Tibial nerve (tissue), 4 donors: ENCODE results near the gene LAMTOR4. TPM values are rescaled to one million over a fixed set of nuclear protein-coding genes. Genes with fewer than 3 reads are reported as not detected.

Experiments used
- DNase-seq, 2 donors: peaks; one replicate each; pipeline ENCODE4 v3.0.0-alpha.2; 2019; ENCODE audit warnings: low spot score in 2 of 2
- H3K27ac ChIP-seq, 4 donors: fragments of 200-600 bp; sonication (generic) in 3 of 4; one replicate each; pipeline ENCODE4 v1.5.1; 2017 to 2019; ENCODE audit warnings: mild to moderate bottlenecking in 1 of 4
- H3K27me3 ChIP-seq, 2 donors: fragments of 200-600 bp; sonication (generic) in 1 of 2; one replicate each; pipeline versions ENCODE4 v1.5.1 to v1.6.0; 2017 to 2019
- H3K36me3 ChIP-seq, 3 donors: fragments of 200-600 bp; sonication (generic); one replicate each; pipeline ENCODE4 v1.5.1; 2018 to 2019
- H3K4me1 ChIP-seq, 4 donors: fragments of 200-600 bp; sonication (generic) in 3 of 4; one replicate each; pipeline ENCODE4 v1.5.1; 2017 to 2019
- H3K4me3 ChIP-seq, 4 donors: fragments of 200-600 bp; sonication (generic) in 3 of 4; one replicate each; pipeline ENCODE4 v1.5.1; 2017 to 2019; ENCODE audit warnings: mild to moderate bottlenecking in 1 of 4, moderate library complexity in 1 of 4
- H3K9me3 ChIP-seq, 4 donors: fragments of 200-600 bp; sonication (generic) in 3 of 4; one replicate each; pipeline ENCODE4 v1.5.1; 2017 to 2019
- EP300 ChIP-seq, 2 donors: sonication (generic); formaldehyde crosslinking; IDR thresholded peaks; one replicate each; pipeline ENCODE4 v1.6.1; 2017; ENCODE audit warnings: antibody characterized with exemption in 2 of 2, mild to moderate bottlenecking in 1 of 2
- POLR2A ChIP-seq, 2 donors: fragments of 450-650 bp; IDR thresholded peaks; one replicate each; pipeline ENCODE4 v1.6.1; 2017; ENCODE audit warnings: antibody characterized with exemption in 2 of 2, mild to moderate bottlenecking in 2 of 2, moderate library complexity in 2 of 2
- WGBS, 2 donors: methylation state at CpG; one replicate each; pipeline ENCODE4 v1.1.5; 2018; 5-methylcytosine and 5-hydroxymethylcytosine counted together
- total RNA-seq, 4 donors: library from RNA; depleted of rRNA; stranded (reverse); fragments of >200 nt; gene quantifications; one replicate each; pipeline ENCODE4 v1.1.0, GENCODE V29; 2016
- TF ChIP-seq, protein P1 (sequence below), 5 experiments: fragments of 200-600 bp in 3 of 5; fragments of 450-650 bp in 2 of 5; sonication (generic) in 3 of 5; IDR thresholded peaks; one replicate each; pipeline ENCODE4 v1.5.1; 2016 to 2019; ENCODE audit warnings: antibody characterized with exemption in 5 of 5, mild to moderate bottlenecking in 3 of 5, moderate library complexity in 2 of 5

The LAMTOR4 gene
- total RNA-seq, 4 donors from 2014 or later = 226 to 312 (median 252) TPM

DNA sequence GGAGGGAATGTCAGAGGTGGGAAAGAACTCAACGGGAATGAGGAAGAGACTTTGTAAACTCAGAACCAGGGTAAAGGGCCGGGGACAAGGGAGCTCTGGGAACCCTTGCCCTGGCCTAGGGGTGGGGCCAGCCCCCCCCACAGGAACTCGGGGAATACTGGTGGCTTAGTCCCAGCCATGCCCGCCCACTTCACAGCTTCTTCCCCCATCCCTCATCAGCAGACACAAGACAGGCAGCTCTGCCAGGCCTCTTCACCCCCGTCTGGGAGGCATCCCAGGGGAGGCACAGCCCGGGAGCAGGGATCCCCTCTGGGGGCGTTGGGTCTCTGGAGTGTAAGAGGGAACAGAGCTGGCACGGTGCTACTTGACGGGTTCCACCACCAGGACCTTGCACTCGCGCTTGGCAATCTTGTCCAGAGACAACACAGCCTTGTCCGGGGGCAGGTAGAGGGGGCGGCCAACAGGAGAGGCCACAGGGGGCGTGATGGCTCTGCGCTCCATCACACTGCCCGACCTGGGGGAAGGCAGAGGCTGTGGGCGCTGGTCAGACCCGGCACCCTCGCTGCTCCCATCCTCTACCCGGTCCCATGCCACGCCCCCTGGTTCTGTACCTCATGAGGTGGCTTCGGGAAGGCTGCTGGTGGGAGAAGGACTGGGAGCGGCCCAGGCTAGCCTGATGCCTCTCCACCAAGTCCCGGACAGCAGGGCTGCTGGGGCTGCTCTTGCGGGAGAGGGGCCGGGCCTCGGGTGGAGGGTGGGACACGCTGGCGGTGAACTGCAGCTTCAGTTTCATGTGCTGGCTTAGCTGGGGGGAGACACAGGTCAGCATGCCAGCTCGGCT, 6.2 kb downstream of the LAMTOR4 start:
- 66 to 68% methylated on average over 24 to 28 of the region's 30 CpGs for WGBS, 2 donors
- DNase-seq = no peak
- Histone ChIP-seq H3K9me3 (no peaks in the 10 kb centered on the region), H3K36me3 (peaks cover 0 to 59% (median 0%) of the 10 kb centered on the region in 3 donors), H3K27ac (peak overlapping the region in 1 of 4 donors; percentile 49), H3K4me3 (no peak overlapping the region), H3K27me3 (no peaks in the 10 kb centered on the region), H3K4me1 (peaks cover 0 to 70% (median 19%) of the 10 kb centered on the region in 4 donors)
- no peak for TF ChIP-seq POLR2A (IDR thresholded peaks at IDR 0.05)
- TF ChIP-seq, protein P1, sequence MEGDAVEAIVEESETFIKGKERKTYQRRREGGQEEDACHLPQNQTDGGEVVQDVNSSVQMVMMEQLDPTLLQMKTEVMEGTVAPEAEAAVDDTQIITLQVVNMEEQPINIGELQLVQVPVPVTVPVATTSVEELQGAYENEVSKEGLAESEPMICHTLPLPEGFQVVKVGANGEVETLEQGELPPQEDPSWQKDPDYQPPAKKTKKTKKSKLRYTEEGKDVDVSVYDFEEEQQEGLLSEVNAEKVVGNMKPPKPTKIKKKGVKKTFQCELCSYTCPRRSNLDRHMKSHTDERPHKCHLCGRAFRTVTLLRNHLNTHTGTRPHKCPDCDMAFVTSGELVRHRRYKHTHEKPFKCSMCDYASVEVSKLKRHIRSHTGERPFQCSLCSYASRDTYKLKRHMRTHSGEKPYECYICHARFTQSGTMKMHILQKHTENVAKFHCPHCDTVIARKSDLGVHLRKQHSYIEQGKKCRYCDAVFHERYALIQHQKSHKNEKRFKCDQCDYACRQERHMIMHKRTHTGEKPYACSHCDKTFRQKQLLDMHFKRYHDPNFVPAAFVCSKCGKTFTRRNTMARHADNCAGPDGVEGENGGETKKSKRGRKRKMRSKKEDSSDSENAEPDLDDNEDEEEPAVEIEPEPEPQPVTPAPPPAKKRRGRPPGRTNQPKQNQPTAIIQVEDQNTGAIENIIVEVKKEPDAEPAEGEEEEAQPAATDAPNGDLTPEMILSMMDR (IDR thresholded peaks at IDR 0.05) = no peak
- no peak for TF ChIP-seq EP300 (IDR thresholded peaks at IDR 0.05)

DNA sequence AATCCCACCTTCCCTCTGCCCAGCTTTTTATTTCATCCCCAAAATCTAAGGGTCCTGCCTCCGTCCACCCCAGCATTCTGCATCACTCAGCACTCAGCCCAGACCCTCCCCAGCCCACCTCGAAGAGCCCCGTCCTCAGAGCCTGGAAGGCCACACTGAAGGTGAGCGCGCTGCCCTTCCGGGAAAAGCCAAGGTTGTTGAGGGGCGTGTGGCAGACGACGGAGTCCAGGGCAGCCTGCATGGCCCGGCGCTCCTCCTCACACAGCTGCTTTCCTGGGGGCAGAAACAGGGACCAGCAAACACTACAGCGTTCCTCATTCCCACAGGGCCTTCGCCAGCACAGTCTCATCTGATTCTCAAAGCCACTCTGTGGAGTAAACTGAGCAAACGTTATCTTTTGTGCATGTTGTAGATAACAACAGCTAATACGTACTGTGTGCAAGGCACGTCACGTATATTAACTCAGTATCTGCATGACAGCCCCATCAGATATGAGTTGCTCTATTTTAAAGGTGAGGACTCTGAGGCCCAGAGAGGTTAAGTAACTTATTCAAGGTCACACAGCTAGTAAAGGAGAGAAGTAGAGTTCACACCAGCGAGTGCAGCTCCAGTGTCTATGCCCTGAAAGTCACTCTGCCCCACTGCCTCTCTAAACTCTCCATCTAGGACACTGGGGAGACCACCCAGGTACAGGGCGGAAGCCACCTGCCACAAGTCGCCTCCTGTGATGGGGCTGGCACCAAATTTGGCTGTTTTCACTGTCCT, 7.0 kb downstream of the LAMTOR4 start:
- H3K9me3 ChIP-seq = no peaks in the 10 kb centered on the region
- no peak overlapping the region for H3K4me3 ChIP-seq
- WGBS, 2 donors = 85 to 86% methylated on average over 20 of the region's 20 CpGs
- TF ChIP-seq, protein P1 (IDR thresholded peaks at IDR 0.05) = no peak
- no peak for TF ChIP-seq POLR2A (IDR thresholded peaks at IDR 0.05)
- no peak for TF ChIP-seq EP300 (IDR thresholded peaks at IDR 0.05)
- no peak for DNase-seq
- no peak overlapping the region for H3K27ac ChIP-seq
- no peaks in the 10 kb centered on the region for H3K27me3 ChIP-seq
- peaks cover 0 to 56% (median 0%) of the 10 kb centered on the region in 3 donors for H3K36me3 ChIP-seq
- H3K4me1 ChIP-seq = peaks cover 0 to 61% (median 16%) of the 10 kb centered on the region in 4 donors

DNA sequence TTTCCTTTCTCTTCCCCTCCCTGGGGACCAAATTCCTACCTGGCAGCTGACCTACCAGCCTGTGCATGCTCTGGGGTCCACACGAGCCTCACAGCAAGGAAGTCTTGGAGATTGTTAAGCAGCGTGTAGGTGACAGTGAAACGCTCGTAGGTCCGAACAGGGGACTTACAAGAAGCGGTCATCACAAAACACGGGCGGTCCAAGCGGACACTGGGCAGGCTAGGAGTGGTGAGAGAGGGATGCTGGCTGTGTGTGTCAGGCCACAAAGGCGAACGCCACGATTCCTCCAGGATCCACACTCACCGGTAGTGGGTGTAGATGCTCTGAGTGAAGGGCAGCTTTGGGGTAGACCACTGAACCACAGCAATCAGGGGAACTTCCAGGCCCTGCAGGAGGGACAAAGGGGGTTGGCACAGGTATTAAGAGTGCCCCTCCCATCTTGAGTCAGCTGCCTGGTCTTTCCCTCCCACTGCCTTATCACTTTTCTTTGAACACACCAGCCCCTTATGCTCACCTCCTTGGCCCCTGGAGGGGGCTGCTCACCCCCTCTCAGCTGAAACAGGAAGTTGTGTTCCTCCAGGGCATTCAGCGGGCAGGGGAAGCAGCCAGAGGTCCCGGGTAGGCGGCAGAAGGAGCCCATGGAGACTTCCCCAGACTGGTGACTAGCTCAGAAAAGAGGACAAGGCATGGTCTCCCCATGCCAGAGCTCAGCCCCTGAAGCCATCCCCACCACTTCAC, 7.8 kb downstream of the LAMTOR4 start:
- no peak overlapping the region for H3K4me3 ChIP-seq
- peaks cover 0 to 58% (median 16%) of the 10 kb centered on the region in 4 donors for H3K4me1 ChIP-seq
- H3K27ac ChIP-seq = peak overlapping the region in 1 of 4 donors; percentile 84
- no peaks in the 10 kb centered on the region for H3K9me3 ChIP-seq
- WGBS, 2 donors = 77 to 82% methylated on average over 15 to 16 of the region's 16 CpGs
- H3K27me3 ChIP-seq = no peaks in the 10 kb centered on the region
- no peak for DNase-seq
- TF ChIP-seq, protein P1 (IDR thresholded peaks at IDR 0.05) = no peak
- no peak for TF ChIP-seq EP300 (IDR thresholded peaks at IDR 0.05)
- no peak for TF ChIP-seq POLR2A (IDR thresholded peaks at IDR 0.05)
- H3K36me3 ChIP-seq = peaks cover 0 to 48% (median 0%) of the 10 kb centered on the region in 3 donors

DNA sequence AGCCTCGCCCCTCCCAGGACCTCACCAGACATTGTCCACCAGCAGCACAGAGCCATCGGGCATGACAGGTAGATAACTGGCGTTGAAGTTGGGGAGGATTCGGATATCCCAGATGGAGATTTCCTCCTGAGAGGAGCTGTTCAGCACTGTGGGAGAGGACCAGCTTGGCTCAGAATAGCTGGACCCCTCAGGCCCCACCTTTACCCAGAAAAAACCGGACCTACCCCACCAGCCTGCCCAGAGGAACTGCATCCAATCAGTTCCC, 8.3 kb downstream of the LAMTOR4 start:
- H3K4me3 ChIP-seq = no peak overlapping the region
- peak overlapping the region in 2 of 4 donors; percentile 84 to 85 for H3K27ac ChIP-seq
- no peaks in the 10 kb centered on the region for H3K27me3 ChIP-seq
- peaks cover 0 to 54% (median 16%) of the 10 kb centered on the region in 4 donors for H3K4me1 ChIP-seq
- peaks cover 0 to 43% (median 0%) of the 10 kb centered on the region in 3 donors for H3K36me3 ChIP-seq
- H3K9me3 ChIP-seq = no peaks in the 10 kb centered on the region
- 69 to 72% methylated on average over 5 of the region's 5 CpGs for WGBS, 2 donors
- TF ChIP-seq, protein P1 (IDR thresholded peaks at IDR 0.05) = no peak
- TF ChIP-seq POLR2A (IDR thresholded peaks at IDR 0.05) (no peak), EP300 (IDR thresholded peaks at IDR 0.05) (no peak)
- no peak for DNase-seq
